CD4-positive, CD25-positive, alpha-beta regulatory T cell (primary cell): ENCODE data around the gene SLC38A2. TPM values are rescaled to one million over a fixed set of nuclear protein-coding genes. Genes with fewer than 3 reads are reported as not detected.

ENCODE experiments used
- ATAC-seq, 2 donors: fragments of 150-1000 bp; cut with Tn5 transposase; one replicate each; pipeline ENCODE4 v1.10.0; 2021; ENCODE audit warnings: low read depth in 2 of 2, moderate number of reproducible peaks in 2 of 2, moderate library complexity in 1 of 2
- DNase-seq, 3 donors: peaks; one replicate each; pipeline versions ENCODE4 v3.0.0 to v3.0.0-alpha.2; 2012 to 2022; ENCODE audit warnings: mixed read lengths in 1 of 3
- H3K27ac ChIP-seq: one replicate; pipeline ENCODE4 v1.7.0; 2013; ENCODE audit warnings: mild to moderate bottlenecking, low read length; ENCODE audit not compliant: insufficient read depth, poor library complexity, severe bottlenecking
- H3K27me3 ChIP-seq: one replicate; pipeline ENCODE4 v1.7.0; 2013; ENCODE audit warnings: low read length; ENCODE audit not compliant: control insufficient read depth, insufficient read depth
- H3K36me3 ChIP-seq: one replicate; pipeline ENCODE4 v1.7.0; 2013; ENCODE audit warnings: mild to moderate bottlenecking, low read length, moderate library complexity; ENCODE audit not compliant: control insufficient read depth, insufficient read depth
- H3K4me1 ChIP-seq: 2 replicates; pipeline ENCODE4 v1.7.0; 2013; ENCODE audit warnings: mild to moderate bottlenecking, low read length; ENCODE audit not compliant: insufficient read depth, control insufficient read depth, poor library complexity, severe bottlenecking
- H3K4me3 ChIP-seq: one replicate; pipeline ENCODE4 v1.7.0; 2013; ENCODE audit warnings: low read depth, mild to moderate bottlenecking, low read length, moderate library complexity
- H3K9me3 ChIP-seq, 2 experiments: 1 replicate in 1 of 2; 2 replicates in 1 of 2; pipeline ENCODE4 v1.7.0; 2013; ENCODE audit warnings: low read length in 2 of 2, mild to moderate bottlenecking in 1 of 2, moderate library complexity in 1 of 2; ENCODE audit not compliant: control insufficient read depth in 2 of 2
- H3K27ac Mint-ChIP-seq, 3 donors: one replicate each; pipeline ENCODE4 v1.8.0; 2020 to 2022; ENCODE audit warnings: mild to moderate bottlenecking in 3 of 3, mixed read lengths in 3 of 3, moderate library complexity in 2 of 3
- H3K27me3 Mint-ChIP-seq: one replicate; pipeline ENCODE4 v1.8.0; 2022; ENCODE audit warnings: mild to moderate bottlenecking, mixed read lengths
- H3K36me3 Mint-ChIP-seq: one replicate; pipeline ENCODE4 v1.8.0; 2020; ENCODE audit warnings: mixed read lengths
- H3K4me1 Mint-ChIP-seq, 4 donors: one replicate each; pipeline ENCODE4 v1.8.0; 2020 to 2022; ENCODE audit warnings: mixed read lengths in 4 of 4, mild to moderate bottlenecking in 1 of 4
- H3K4me3 Mint-ChIP-seq, 4 donors: one replicate each; pipeline ENCODE4 v1.8.0; 2020 to 2022; ENCODE audit warnings: mild to moderate bottlenecking in 4 of 4, mixed read lengths in 4 of 4, moderate library complexity in 3 of 4
- H3K9me3 Mint-ChIP-seq, 7 donors: one replicate each; pipeline ENCODE4 v1.8.0; 2020 to 2022; ENCODE audit warnings: mixed read lengths in 7 of 7, mild to moderate bottlenecking in 3 of 7, moderate library complexity in 2 of 7
- polyA plus RNA-seq, 4 donors: library from polyadenylated mRNA; unstranded; fragments of 300-500 nt; fragmentation: Illumina TruSeq; gene quantifications; one replicate each; pipeline ENCODE4 v1.2.3, GENCODE V29; 2021
- total RNA-seq: library from RNA; stranded (reverse); gene quantifications from one replicate; pipeline ENCODE4 v1.2.3, GENCODE V29; 2022

SLC38A2 gene
- total and polyA plus RNA-seq, 5 donors from 2014 or later = 53.0 to 186 (median 90.1) TPM

DNA sequence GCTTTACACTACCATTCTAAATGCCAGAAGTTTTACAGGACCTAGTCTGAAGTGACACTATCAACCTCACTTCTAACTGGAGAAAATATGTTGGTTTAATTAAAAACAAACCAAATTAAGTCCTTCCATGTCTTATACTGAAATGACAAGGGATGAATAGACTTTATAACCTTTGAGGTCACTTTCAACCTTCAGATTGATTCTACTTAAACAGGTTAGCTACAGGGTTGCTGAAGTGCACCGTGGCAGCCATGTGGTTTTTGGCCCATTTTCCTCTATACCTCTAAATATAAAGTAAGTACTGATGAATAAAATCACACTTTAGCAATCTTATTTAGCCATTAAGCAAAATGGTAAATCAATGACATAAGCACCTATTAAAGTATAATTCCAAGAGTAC lies 3.9 kb downstream of the SLC38A2 start:
- H3K4me3 ChIP-seq = peak overlapping the region; percentile 99
- H3K27ac Mint-ChIP-seq = peak overlapping the region in 2 of 3 donors; percentile 92 to 97
- H3K36me3 ChIP-seq = peaks cover 73% of the 10 kb centered on the region
- peaks cover 61% of the 10 kb centered on the region for H3K4me1 ChIP-seq
- H3K36me3 Mint-ChIP-seq = peaks cover 48% of the 10 kb centered on the region
- H3K27me3 ChIP-seq = no peaks in the 10 kb centered on the region
- peak overlapping the region; percentile 60 for H3K27ac ChIP-seq
- ATAC-seq = no peak
- peaks cover 18 to 79% (median 65%) of the 10 kb centered on the region in 4 donors for H3K4me1 Mint-ChIP-seq
- peak in 1 of 3 donors; percentile 49 for DNase-seq
- H3K27me3 Mint-ChIP-seq = peaks cover 13% of the 10 kb centered on the region
- H3K9me3 ChIP-seq = no peaks in the 10 kb centered on the region
- H3K9me3 Mint-ChIP-seq = peaks cover 0 to 2% (median 0%) of the 10 kb centered on the region in 7 donors
- peak overlapping the region; percentile 94 to 100 (median 98) for H3K4me3 Mint-ChIP-seq

- peaks cover 0 to 2% (median 0%) of the 10 kb centered on the region in 7 donors for H3K9me3 Mint-ChIP-seq
- DNase-seq = no peak
- peaks cover 56% of the 10 kb centered on the region for H3K4me1 ChIP-seq
- H3K27me3 ChIP-seq = no peaks in the 10 kb centered on the region
- H3K36me3 Mint-ChIP-seq = peaks cover 54% of the 10 kb centered on the region
- peak overlapping the region; percentile 99 for H3K4me3 ChIP-seq
- peaks cover 78% of the 10 kb centered on the region for H3K36me3 ChIP-seq
- H3K4me1 Mint-ChIP-seq = peaks cover 22 to 81% (median 66%) of the 10 kb centered on the region in 4 donors
- H3K27me3 Mint-ChIP-seq = peaks cover 13% of the 10 kb centered on the region
- H3K4me3 Mint-ChIP-seq = peak overlapping the region; percentile 94 to 100 (median 98)
- peak overlapping the region; percentile 60 to 92 (median 83) for H3K27ac Mint-ChIP-seq
- H3K27ac ChIP-seq = peak overlapping the region; percentile 60
- no peaks in the 10 kb centered on the region for H3K9me3 ChIP-seq
- no peak for ATAC-seq
Measured at GRCh38 chr12:46368138-46368537, 4.4 kb downstream of the SLC38A2 start.

- ATAC-seq (no peak), DNase-seq (no peak)
- no peaks in the 10 kb centered on the region for H3K27me3 ChIP-seq
- H3K9me3 Mint-ChIP-seq = peaks cover 0 to 1% (median 0%) of the 10 kb centered on the region in 7 donors
- peaks cover 85% of the 10 kb centered on the region for H3K36me3 ChIP-seq
- peak overlapping the region; percentile 65 to 100 (median 96) for H3K4me3 Mint-ChIP-seq
- H3K27me3 Mint-ChIP-seq = peaks cover 11% of the 10 kb centered on the region
- H3K36me3 Mint-ChIP-seq = peaks cover 60% of the 10 kb centered on the region
- H3K27ac Mint-ChIP-seq = peak overlapping the region; percentile 83 to 92 (median 84)
- peak overlapping the region; percentile 99 for H3K4me3 ChIP-seq
- H3K4me1 ChIP-seq = peaks cover 55% of the 10 kb centered on the region
- H3K27ac ChIP-seq = no peak overlapping the region
- H3K9me3 ChIP-seq = no peaks in the 10 kb centered on the region
- H3K4me1 Mint-ChIP-seq = peaks cover 29 to 82% (median 70%) of the 10 kb centered on the region in 4 donors
Measured at GRCh38 chr12:46367351-46368029, 5.1 kb downstream of the SLC38A2 start.

- H3K4me1 ChIP-seq = peaks cover 59% of the 10 kb centered on the region
- H3K27me3 Mint-ChIP-seq = peaks cover 8% of the 10 kb centered on the region
- DNase-seq = no peak
- H3K4me3 ChIP-seq = peak overlapping the region; percentile 99
- no peaks in the 10 kb centered on the region for H3K9me3 Mint-ChIP-seq
- no peak for ATAC-seq
- H3K27ac Mint-ChIP-seq = peak overlapping the region in 2 of 3 donors; percentile 31 to 92
- H3K36me3 ChIP-seq = peaks cover 91% of the 10 kb centered on the region
- H3K4me1 Mint-ChIP-seq = peaks cover 35 to 88% (median 75%) of the 10 kb centered on the region in 4 donors
- H3K27ac ChIP-seq = no peak overlapping the region
- H3K4me3 Mint-ChIP-seq = peak overlapping the region in 3 of 4 donors; percentile 21 to 100 (median 99)
- H3K9me3 ChIP-seq = no peaks in the 10 kb centered on the region
- H3K27me3 ChIP-seq = no peaks in the 10 kb centered on the region
- peaks cover 66% of the 10 kb centered on the region for H3K36me3 Mint-ChIP-seq
Measured at GRCh38 chr12:46366771-46367170, 5.8 kb downstream of the SLC38A2 start.

DNA sequence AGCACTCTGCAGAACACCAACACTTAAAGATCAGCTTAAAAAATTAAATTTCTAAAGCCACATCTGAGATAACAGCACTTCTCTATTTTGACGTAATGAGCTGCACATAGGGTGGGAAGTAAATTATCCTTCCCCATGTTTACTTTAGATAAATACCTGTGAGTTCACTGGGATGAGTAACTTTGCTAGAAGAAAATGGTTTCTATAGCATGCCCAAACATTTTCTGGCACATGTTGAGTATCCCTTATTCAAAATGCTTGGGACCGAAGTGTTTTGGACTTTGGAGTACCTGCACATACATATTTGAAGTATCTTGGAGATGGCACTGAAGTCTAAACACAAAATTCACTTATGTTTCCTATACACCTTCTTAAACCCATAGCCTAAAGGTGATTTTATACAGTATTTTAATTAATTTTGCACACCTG lies 6.6 kb downstream of the SLC38A2 start:
- DNase-seq (no peak), ATAC-seq (no peak)
- Histone ChIP-seq H3K27ac (peak overlapping the region; percentile 44), H3K36me3 (peaks cover 98% of the 10 kb centered on the region), H3K4me3 (no peak overlapping the region), H3K9me3 (no peaks in the 10 kb centered on the region), H3K27me3 (no peaks in the 10 kb centered on the region), H3K4me1 (peaks cover 61% of the 10 kb centered on the region)
- peak overlapping the region in 1 of 3 donors; percentile 71 for H3K27ac Mint-ChIP-seq
- H3K4me3 Mint-ChIP-seq = peak overlapping the region; percentile 36 to 99 (median 54)
- no peaks in the 10 kb centered on the region for H3K27me3 Mint-ChIP-seq
- peaks cover 74% of the 10 kb centered on the region for H3K36me3 Mint-ChIP-seq
- H3K4me1 Mint-ChIP-seq = peaks cover 36 to 91% (median 77%) of the 10 kb centered on the region in 4 donors
- no peaks in the 10 kb centered on the region for H3K9me3 Mint-ChIP-seq

GRCh38 chr12:46364777-46365580 lies 7.6 kb downstream of the SLC38A2 start:
- Histone ChIP-seq H3K27ac (peak overlapping the region; percentile 44), H3K4me1 (peaks cover 52% of the 10 kb centered on the region), H3K4me3 (peak overlapping the region; percentile 9), H3K27me3 (no peaks in the 10 kb centered on the region), H3K36me3 (peaks cover 98% of the 10 kb centered on the region), H3K9me3 (no peaks in the 10 kb centered on the region)
- peaks cover 36 to 86% (median 72%) of the 10 kb centered on the region in 4 donors for H3K4me1 Mint-ChIP-seq
- H3K27me3 Mint-ChIP-seq = no peaks in the 10 kb centered on the region
- no peaks in the 10 kb centered on the region for H3K9me3 Mint-ChIP-seq
- no peak for DNase-seq
- peak overlapping the region in 3 of 4 donors; percentile 25 to 57 (median 40) for H3K4me3 Mint-ChIP-seq
- H3K27ac Mint-ChIP-seq = peak overlapping the region; percentile 32 to 77 (median 71)
- H3K36me3 Mint-ChIP-seq = peaks cover 71% of the 10 kb centered on the region
- ATAC-seq = no peak

DNA sequence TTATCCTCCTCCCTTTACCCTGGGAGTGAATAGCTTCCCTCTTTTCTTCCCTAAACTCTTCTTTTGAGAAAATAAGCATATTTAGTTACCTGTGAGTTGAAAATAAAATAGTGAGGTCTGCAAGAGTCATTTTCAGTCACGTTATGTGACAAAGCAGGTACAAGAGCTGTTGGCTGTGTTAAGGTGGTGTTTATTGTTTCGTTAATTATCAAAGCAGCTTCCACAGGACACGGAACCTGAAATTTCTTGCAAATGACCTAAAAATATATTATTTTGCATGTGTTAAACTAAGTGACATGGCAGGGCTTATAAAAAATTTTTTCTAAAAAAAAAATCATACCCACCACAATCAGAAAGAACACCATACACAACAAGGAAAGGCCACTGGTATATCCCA lies 8.3 kb downstream of the SLC38A2 start:
- H3K27me3 ChIP-seq = no peaks in the 10 kb centered on the region
- H3K4me1 ChIP-seq = peaks cover 45% of the 10 kb centered on the region
- H3K27ac ChIP-seq = peak overlapping the region; percentile 44
- H3K4me3 Mint-ChIP-seq = peak overlapping the region in 1 of 4 donors; percentile 10
- H3K9me3 Mint-ChIP-seq = no peaks in the 10 kb centered on the region
- DNase-seq (no peak), ATAC-seq (no peak)
- peaks cover 38 to 81% (median 67%) of the 10 kb centered on the region in 4 donors for H3K4me1 Mint-ChIP-seq
- H3K27me3 Mint-ChIP-seq = no peaks in the 10 kb centered on the region
- peak overlapping the region in 1 of 3 donors; percentile 38 for H3K27ac Mint-ChIP-seq
- no peaks in the 10 kb centered on the region for H3K9me3 ChIP-seq
- H3K4me3 ChIP-seq = no peak overlapping the region
- H3K36me3 Mint-ChIP-seq = peaks cover 73% of the 10 kb centered on the region
- peaks cover 98% of the 10 kb centered on the region for H3K36me3 ChIP-seq
